Natural killer cell (primary cell): ENCODE results near the gene UNC79. TPM values are rescaled to one million over a fixed set of nuclear protein-coding genes. Genes with fewer than 3 reads are reported as not detected.

Experiments
- ATAC-seq, 3 donors: fragments of 150-1000 bp in 2 of 3; fragments of 200-7000 bp in 1 of 3; cut with Tn5 transposase; 1 replicate in 1 of 3; 2 replicates in 2 of 3; pipeline ENCODE4 v1.10.0; 2021; ENCODE audit warnings: mild to moderate bottlenecking in 2 of 3, moderate library complexity in 2 of 3
- DNase-seq, 2 donors: peaks; one replicate each; pipeline versions ENCODE4 v3.0.0 to v3.0.0-alpha.2; 2013 to 2021; ENCODE audit warnings: mixed read lengths in 1 of 2
- H3K27ac ChIP-seq: one replicate; pipeline ENCODE4 v1.5.1; 2013; ENCODE audit warnings: mild to moderate bottlenecking, low read length
- H3K27me3 ChIP-seq: one replicate; pipeline ENCODE4 v1.6.1; 2013; ENCODE audit warnings: low read length; ENCODE audit not compliant: control insufficient read depth, insufficient read depth
- H3K36me3 ChIP-seq: one replicate; pipeline ENCODE4 v1.6.1; 2013; ENCODE audit warnings: low read length; ENCODE audit not compliant: control insufficient read depth, insufficient read depth
- H3K4me1 ChIP-seq: one replicate; pipeline ENCODE4 v1.6.1; 2013; ENCODE audit warnings: low read length; ENCODE audit not compliant: control insufficient read depth, insufficient read depth
- H3K4me3 ChIP-seq: one replicate; pipeline ENCODE4 v1.5.1; 2013; ENCODE audit warnings: low read length
- H3K9me3 ChIP-seq: one replicate; pipeline ENCODE4 v1.6.1; 2013; ENCODE audit warnings: low read length; ENCODE audit not compliant: control insufficient read depth, insufficient read depth
- H3K27ac Mint-ChIP-seq, 2 donors: one replicate each; pipeline ENCODE4 v1.8.0; 2022; ENCODE audit warnings: mild to moderate bottlenecking in 2 of 2, mixed read lengths in 2 of 2, moderate library complexity in 1 of 2
- H3K27me3 Mint-ChIP-seq, 2 donors: one replicate each; pipeline ENCODE4 v1.8.0; 2022; ENCODE audit warnings: low read depth in 2 of 2, mixed read lengths in 2 of 2
- H3K36me3 Mint-ChIP-seq: one replicate; pipeline ENCODE4 v1.8.0; 2022; ENCODE audit warnings: mixed read lengths
- H3K4me1 Mint-ChIP-seq, 2 donors: one replicate each; pipeline ENCODE4 v1.8.0; 2022; ENCODE audit warnings: mixed read lengths in 2 of 2
- H3K4me3 Mint-ChIP-seq: one replicate; pipeline ENCODE4 v1.8.0; 2022; ENCODE audit warnings: mild to moderate bottlenecking, moderate library complexity, mixed read lengths
- H3K9me3 Mint-ChIP-seq, 2 donors: one replicate each; pipeline ENCODE4 v1.8.0; 2022; ENCODE audit warnings: mixed read lengths in 2 of 2
- WGBS: methylation state at CpG from one replicate; pipeline ENCODE4 v1.1.7; 2013; ENCODE audit warnings: missing lambda C conversion rate; ENCODE audit not compliant: insufficient coverage; 5-methylcytosine and 5-hydroxymethylcytosine counted together
- intact Hi-C: fragments of 100-400 bp; cut with micrococcal nuclease; formaldehyde crosslinking; loops from one replicate; pipeline ENCODE4 v1.14.2; 2022
- total RNA-seq, 4 donors: library from RNA; stranded (reverse); fragments of 120-200 nt in 1 of 4; gene quantifications; one replicate each; pipeline versions ENCODE4 v1.2.3 to v1.2.4, GENCODE V29; 2013 to 2022
- TF ChIP-seq, protein P1 (sequence below): fragments of 200-600 bp; IDR thresholded peaks from one replicate; pipeline ENCODE4 v1.8.0; 2022; ENCODE audit warnings: antibody characterized with exemption

Gene UNC79
- total RNA-seq, 3 donors from 2014 or later (not counting 1 experiment from before 2014, with no cell fraction given), result 0.05 TPM; not detected in 1

DNA sequence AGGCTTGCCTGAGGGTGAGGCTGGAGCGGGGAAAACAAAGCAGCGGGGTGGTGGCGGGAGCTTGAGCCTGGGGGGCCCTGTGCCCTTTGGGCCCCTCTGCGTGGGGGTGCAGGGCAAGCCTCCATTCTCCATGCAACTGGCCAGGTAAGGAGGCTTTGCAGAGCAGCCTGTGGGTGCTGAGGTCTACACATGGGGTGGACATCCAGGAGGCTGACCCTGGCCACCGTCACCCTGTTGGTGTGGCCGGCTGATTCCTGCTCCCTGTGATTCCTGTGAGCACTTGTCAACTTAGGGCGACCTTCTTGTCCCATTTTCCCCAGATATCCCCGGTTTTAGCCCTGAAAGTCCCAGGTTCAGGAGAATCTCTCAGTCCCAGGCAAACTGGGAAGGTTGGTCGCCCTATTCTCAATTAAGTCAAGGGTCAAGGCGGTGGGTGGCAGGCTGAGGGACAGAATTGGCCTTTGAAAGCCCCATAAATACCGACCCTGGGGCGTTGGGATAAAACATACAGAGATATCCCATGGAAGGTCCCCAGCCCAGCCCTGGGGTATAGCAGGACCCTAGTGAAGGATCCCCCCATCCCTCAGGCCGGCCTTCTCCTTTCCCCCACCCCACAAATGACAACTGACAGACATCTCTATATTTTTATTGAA, 287.1 kb downstream of the UNC79 start:
- DNase-seq, result no peak
- Histone ChIP-seq H3K4me1 (no peaks in the 10 kb centered on the region), H3K36me3 (no peaks in the 10 kb centered on the region), H3K27ac (no peak overlapping the region), H3K4me3 (no peak overlapping the region), H3K9me3 (no peaks in the 10 kb centered on the region), H3K27me3 (no peaks in the 10 kb centered on the region)
- Mint-ChIP-seq H3K4me3 (no peak overlapping the region), H3K27ac (no peak overlapping the region), H3K4me1 (peaks cover 0 to 5% of the 10 kb centered on the region in 2 donors), H3K27me3 (peaks cover 0 to 7% of the 10 kb centered on the region in 2 donors), H3K36me3 (no peaks in the 10 kb centered on the region), H3K9me3 (peaks cover 3 to 7% of the 10 kb centered on the region in 2 donors)
- no peak for ATAC-seq
- intact Hi-C loops, result no loop called here
- WGBS, result 86% methylated on average over 13 of the region's 13 CpGs
- TF ChIP-seq, protein P1, sequence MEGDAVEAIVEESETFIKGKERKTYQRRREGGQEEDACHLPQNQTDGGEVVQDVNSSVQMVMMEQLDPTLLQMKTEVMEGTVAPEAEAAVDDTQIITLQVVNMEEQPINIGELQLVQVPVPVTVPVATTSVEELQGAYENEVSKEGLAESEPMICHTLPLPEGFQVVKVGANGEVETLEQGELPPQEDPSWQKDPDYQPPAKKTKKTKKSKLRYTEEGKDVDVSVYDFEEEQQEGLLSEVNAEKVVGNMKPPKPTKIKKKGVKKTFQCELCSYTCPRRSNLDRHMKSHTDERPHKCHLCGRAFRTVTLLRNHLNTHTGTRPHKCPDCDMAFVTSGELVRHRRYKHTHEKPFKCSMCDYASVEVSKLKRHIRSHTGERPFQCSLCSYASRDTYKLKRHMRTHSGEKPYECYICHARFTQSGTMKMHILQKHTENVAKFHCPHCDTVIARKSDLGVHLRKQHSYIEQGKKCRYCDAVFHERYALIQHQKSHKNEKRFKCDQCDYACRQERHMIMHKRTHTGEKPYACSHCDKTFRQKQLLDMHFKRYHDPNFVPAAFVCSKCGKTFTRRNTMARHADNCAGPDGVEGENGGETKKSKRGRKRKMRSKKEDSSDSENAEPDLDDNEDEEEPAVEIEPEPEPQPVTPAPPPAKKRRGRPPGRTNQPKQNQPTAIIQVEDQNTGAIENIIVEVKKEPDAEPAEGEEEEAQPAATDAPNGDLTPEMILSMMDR, result no peak

DNA sequence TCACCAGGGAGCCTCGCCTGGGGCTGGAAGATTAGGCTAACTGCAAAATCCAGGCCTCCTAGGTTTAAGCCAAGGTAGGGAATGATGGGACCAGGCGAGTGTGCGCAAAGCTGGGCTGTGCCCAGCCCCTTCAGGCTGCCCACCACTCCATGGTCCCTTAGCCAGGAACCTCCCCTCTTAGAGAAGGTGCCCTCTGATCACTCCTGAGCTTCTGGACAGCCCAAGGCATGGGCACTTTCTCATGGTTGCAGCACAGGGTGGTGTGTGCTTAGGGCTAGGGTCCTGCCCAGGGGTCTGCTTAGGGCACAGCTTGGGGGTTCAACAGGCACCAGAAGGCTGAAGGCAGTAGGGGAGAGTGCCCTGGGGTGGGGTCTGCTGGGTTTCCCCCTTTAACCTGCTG, 288.5 kb downstream of the UNC79 start:
- no peak overlapping the region for H3K4me3 ChIP-seq
- no peaks in the 10 kb centered on the region for H3K36me3 Mint-ChIP-seq

DNA sequence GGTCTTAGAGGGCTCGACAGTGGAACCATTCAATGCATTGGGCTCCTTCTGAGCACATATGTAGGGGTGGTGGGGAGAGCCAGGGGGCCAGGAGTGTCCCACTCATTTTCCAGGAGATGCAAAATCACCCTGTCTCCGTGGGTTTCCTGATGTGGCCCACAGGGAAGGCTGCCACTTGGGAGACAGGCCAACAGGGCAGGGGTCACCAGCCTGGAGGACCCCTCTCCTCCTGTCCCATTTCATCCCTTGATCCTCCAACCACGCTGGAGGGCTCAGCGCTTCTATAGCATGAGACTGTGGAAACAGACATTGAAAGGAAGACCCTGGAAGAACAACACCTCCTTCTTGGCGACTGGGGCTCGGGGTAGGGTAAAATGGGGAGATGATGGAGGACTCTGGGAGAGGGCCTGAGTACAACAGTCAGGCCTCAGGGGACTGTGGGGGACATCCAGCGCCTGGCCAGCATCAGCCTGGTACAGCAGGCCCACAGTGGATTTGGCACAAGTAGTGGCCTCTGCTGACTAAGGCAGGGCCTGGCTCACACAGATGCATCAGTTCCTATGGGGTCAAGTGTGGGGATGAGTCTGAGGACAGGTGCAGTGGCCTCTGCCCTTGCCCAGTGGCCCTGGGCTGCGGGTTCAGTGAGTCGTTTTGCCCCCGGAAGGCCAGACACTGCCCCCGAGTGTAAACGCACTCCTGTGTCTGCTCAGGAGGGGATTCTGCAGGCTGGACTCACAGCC, 289.5 kb downstream of the UNC79 start:
- Histone ChIP-seq H3K27me3 (no peaks in the 10 kb centered on the region), H3K4me3 (no peak overlapping the region), H3K27ac (no peak overlapping the region), H3K9me3 (no peaks in the 10 kb centered on the region), H3K4me1 (no peaks in the 10 kb centered on the region), H3K36me3 (no peaks in the 10 kb centered on the region)
- H3K4me1 Mint-ChIP-seq, result peaks cover 0 to 5% of the 10 kb centered on the region in 2 donors
- no peaks in the 10 kb centered on the region for H3K36me3 Mint-ChIP-seq
- H3K27me3 Mint-ChIP-seq, result no peaks in the 10 kb centered on the region
- TF ChIP-seq, protein P1, result no peak
- H3K4me3 Mint-ChIP-seq, result no peak overlapping the region
- WGBS, result 80% methylated on average over 12 of the region's 12 CpGs
- H3K9me3 Mint-ChIP-seq, result peaks cover 3 to 7% of the 10 kb centered on the region in 2 donors
- ATAC-seq (no peak), DNase-seq (no peak)
- no peak overlapping the region for H3K27ac Mint-ChIP-seq
- intact Hi-C loops, result no loop called here

More for the DNA sequence above, 288.5 kb downstream of the UNC79 start:
- H3K27me3 Mint-ChIP-seq, result no peaks in the 10 kb centered on the region
- DNase-seq (no peak), ATAC-seq (no peak)
- Histone ChIP-seq H3K27me3 (no peaks in the 10 kb centered on the region), H3K36me3 (no peaks in the 10 kb centered on the region), H3K4me1 (no peaks in the 10 kb centered on the region), H3K27ac (no peak overlapping the region), H3K9me3 (no peaks in the 10 kb centered on the region)
- TF ChIP-seq, protein P1, result no peak
- intact Hi-C loops, result no loop called here
- peaks cover 0 to 5% of the 10 kb centered on the region in 2 donors for H3K4me1 Mint-ChIP-seq
- WGBS, result 88% methylated on average over 3 of the region's 3 CpGs
- no peak overlapping the region for H3K4me3 Mint-ChIP-seq
- H3K9me3 Mint-ChIP-seq, result peaks cover 3 to 7% of the 10 kb centered on the region in 2 donors
- H3K27ac Mint-ChIP-seq, result no peak overlapping the region
